Endothelial cell (in vitro differentiated cells): Measurements from ENCODE around the gene MMRN2. TPM values are rescaled to one million over a fixed set of nuclear protein-coding genes. Genes with fewer than 3 reads are reported as not detected.
A peak's percentile ranks its signal among the peaks of the same experiment; 100 is the strongest.

Experiments
- DNase-seq: peaks from one replicate; pipeline ENCODE4 v3.0.0; 2021; ENCODE audit warnings: low spot score
- H3K27ac Mint-ChIP-seq: one replicate; pipeline ENCODE4 v1.8.0; 2021; ENCODE audit warnings: mixed read lengths, inconsistent platforms; ENCODE audit not compliant: unreplicated experiment
- H3K27me3 Mint-ChIP-seq: one replicate; pipeline ENCODE4 v1.8.0; 2021; ENCODE audit warnings: mild to moderate bottlenecking, moderate library complexity, mixed read lengths, inconsistent platforms; ENCODE audit not compliant: unreplicated experiment
- H3K36me3 Mint-ChIP-seq: one replicate; pipeline ENCODE4 v1.8.0; 2021; ENCODE audit warnings: mild to moderate bottlenecking, low read depth, mixed read lengths, inconsistent platforms; ENCODE audit not compliant: unreplicated experiment
- H3K4me1 Mint-ChIP-seq: one replicate; pipeline ENCODE4 v1.8.0; 2021; ENCODE audit warnings: mild to moderate bottlenecking, mixed read lengths, inconsistent platforms; ENCODE audit not compliant: unreplicated experiment
- H3K4me3 Mint-ChIP-seq: one replicate; pipeline ENCODE4 v1.8.0; 2021; ENCODE audit warnings: mild to moderate bottlenecking, mixed read lengths, inconsistent platforms; ENCODE audit not compliant: unreplicated experiment
- H3K9me3 Mint-ChIP-seq: one replicate; pipeline ENCODE4 v1.8.0; 2021; ENCODE audit warnings: mixed read lengths, inconsistent platforms; ENCODE audit not compliant: unreplicated experiment
- CTCF ChIP-seq: fragments of 200-600 bp; sonication (generic); IDR thresholded peaks from one replicate; pipeline ENCODE4 v1.5.0; 2021; ENCODE audit warnings: antibody characterized with exemption; ENCODE audit not compliant: unreplicated experiment
- total RNA-seq: library from RNA; stranded (reverse); fragmentation: NEBNext Ultra II Directional; extraction: Animal tissue kit (Norgen Biotek cat#: 25700); gene quantifications from one replicate; pipeline ENCODE4 v1.2.1, GENCODE V29; 2021; ENCODE audit not compliant: unreplicated experiment

The MMRN2 gene
- total RNA-seq, 1 donor from 2014 or later = 563 TPM

- Mint-ChIP-seq H3K4me1 (peaks cover 44% of the 10 kb centered on the region), H3K27ac (peak within 1 kb of the TSS; percentile 5), H3K36me3 (peaks cover 4% of the 10 kb centered on the region), H3K4me3 (no peak within 1 kb of the TSS), H3K27me3 (peaks cover 9% of the 10 kb centered on the region), H3K9me3 (no peaks in the 10 kb centered on the region)
- no peak for DNase-seq
- no peak for TF ChIP-seq CTCF
These were observed 11.0 kb upstream of the MMRN2 start, which contains the start of gene ADIRF for GRCh38 chr10:86968271-86968993. TSS of gene ADIRF (plus strand) at chr10:86968482. CDS start at chr10:86968545, 63 bp downstream.

- Mint-ChIP-seq H3K4me1 (peaks cover 44% of the 10 kb centered on the region), H3K9me3 (no peaks in the 10 kb centered on the region), H3K36me3 (peaks cover 4% of the 10 kb centered on the region), H3K4me3 (no peak overlapping the region), H3K27me3 (peaks cover 9% of the 10 kb centered on the region), H3K27ac (peak overlapping the region; percentile 5)
- DNase-seq = no peak
- TF ChIP-seq CTCF = no peak
These were observed 10.1 kb upstream of the MMRN2 start for GRCh38 chr10:86967481-86967941.

- Mint-ChIP-seq H3K27ac (peak overlapping the region; percentile 71), H3K36me3 (peaks cover 4% of the 10 kb centered on the region), H3K27me3 (peaks cover 7% of the 10 kb centered on the region), H3K9me3 (no peaks in the 10 kb centered on the region), H3K4me1 (peaks cover 40% of the 10 kb centered on the region), H3K4me3 (no peak overlapping the region)
- TF ChIP-seq CTCF = no peak
- DNase-seq = no peak
These were observed 8.7 kb upstream of the MMRN2 start for GRCh38 chr10:86965986-86966654.

GRCh38 chr10:86964847-86965190 is 7.4 kb upstream of the MMRN2 start:
- H3K9me3 Mint-ChIP-seq = no peaks in the 10 kb centered on the region
- H3K4me3 Mint-ChIP-seq = no peak overlapping the region
- peak overlapping the region; percentile 2 for H3K27ac Mint-ChIP-seq
- H3K27me3 Mint-ChIP-seq = peaks cover 7% of the 10 kb centered on the region
- peaks cover 4% of the 10 kb centered on the region for H3K36me3 Mint-ChIP-seq
- H3K4me1 Mint-ChIP-seq = peaks cover 35% of the 10 kb centered on the region
- no peak for DNase-seq
- no peak for TF ChIP-seq CTCF
